H9 (cell line): Measurements from ENCODE around the gene ARHGEF1. TPM values are rescaled to one million over a fixed set of nuclear protein-coding genes. Genes with fewer than 3 reads are reported as not detected.

Source experiments
- DNase-seq: peaks from one replicate; pipeline ENCODE4 v3.0.0-alpha.2; 2017
- H2AFZ ChIP-seq: one replicate; pipeline ENCODE4 v1.6.1; 2013; ENCODE audit warnings: mild to moderate bottlenecking, low read length, control low read depth, moderate library complexity
- H2AK5ac ChIP-seq: 2 replicates; pipeline ENCODE4 v1.6.1; 2013; ENCODE audit warnings: low read length, control low read depth, mixed read lengths; ENCODE audit not compliant: insufficient read length
- H2BK120ac ChIP-seq: one replicate; pipeline ENCODE4 v1.6.1; 2013; ENCODE audit warnings: low read depth, mild to moderate bottlenecking, low read length, control low read depth, inconsistent platforms; ENCODE audit not compliant: poor library complexity, severe bottlenecking
- H2BK12ac ChIP-seq: 2 replicates; pipeline ENCODE4 v1.6.1; 2013; ENCODE audit warnings: low read length, control low read depth, mixed read lengths, low read depth; ENCODE audit not compliant: insufficient read length
- H2BK15ac ChIP-seq: 2 replicates; pipeline ENCODE4 v1.6.1; 2013; ENCODE audit warnings: low read depth, low read length, control low read depth
- H2BK20ac ChIP-seq: one replicate; pipeline ENCODE4 v1.6.1; 2013; ENCODE audit warnings: low read depth, mild to moderate bottlenecking, low read length, control low read depth, inconsistent platforms; ENCODE audit not compliant: poor library complexity, severe bottlenecking
- H2BK5ac ChIP-seq: 2 replicates; pipeline ENCODE4 v1.6.1; 2013; ENCODE audit warnings: low read length, control low read depth, mixed read lengths; ENCODE audit not compliant: insufficient read length
- H3K14ac ChIP-seq: 2 replicates; pipeline ENCODE4 v1.6.1; 2013; ENCODE audit warnings: low read length, control low read depth; ENCODE audit not compliant: insufficient read depth
- H3K18ac ChIP-seq: 2 replicates; pipeline ENCODE4 v1.6.1; 2013; ENCODE audit warnings: low read depth, mild to moderate bottlenecking, mixed read lengths, low read length, control low read depth; ENCODE audit not compliant: insufficient read length
- H3K23ac ChIP-seq: 2 replicates; pipeline ENCODE4 v1.6.1; 2013; ENCODE audit warnings: low read length, control low read depth, mixed read lengths, low read depth; ENCODE audit not compliant: insufficient read length
- H3K23me2 ChIP-seq: 2 replicates; pipeline ENCODE4 v1.6.1; 2013; ENCODE audit warnings: low read depth, mild to moderate bottlenecking, mixed read lengths, low read length, control low read depth; ENCODE audit not compliant: insufficient read length, poor library complexity, severe bottlenecking
- H3K27ac ChIP-seq: 2 replicates; pipeline ENCODE4 v1.5.1; 2013; ENCODE audit warnings: low read length, control low read depth, mixed read lengths, low read depth; ENCODE audit not compliant: insufficient read length
- H3K27me3 ChIP-seq: 2 replicates; pipeline ENCODE4 v1.6.1; 2013; ENCODE audit warnings: low read length, control low read depth, inconsistent platforms; ENCODE audit not compliant: insufficient read depth
- H3K4ac ChIP-seq: 2 replicates; pipeline ENCODE4 v1.6.1; 2013; ENCODE audit warnings: low read depth, mild to moderate bottlenecking, control low read depth, inconsistent platforms, low read length, moderate library complexity
- H3K4me1 ChIP-seq: 2 replicates; pipeline ENCODE4 v1.6.1; 2013; ENCODE audit warnings: low read length, control low read depth, inconsistent platforms; ENCODE audit not compliant: insufficient read depth
- H3K4me2 ChIP-seq: 2 replicates; pipeline ENCODE4 v1.6.1; 2013; ENCODE audit warnings: low read length, control low read depth, mixed read lengths; ENCODE audit not compliant: insufficient read length, insufficient read depth
- H3K56ac ChIP-seq: 2 replicates; pipeline ENCODE4 v1.6.1; 2013; ENCODE audit warnings: low read depth, mild to moderate bottlenecking, mixed read lengths, low read length, control low read depth; ENCODE audit not compliant: insufficient read length
- H3K79me1 ChIP-seq: 2 replicates; pipeline ENCODE4 v1.6.1; 2013; ENCODE audit warnings: low read depth, mild to moderate bottlenecking, moderate library complexity, low read length, control low read depth, inconsistent platforms; ENCODE audit not compliant: insufficient read depth, poor library complexity, severe bottlenecking
- H3K79me2 ChIP-seq: 2 replicates; pipeline ENCODE4 v1.6.1; 2013; ENCODE audit warnings: low read length, control low read depth, inconsistent platforms; ENCODE audit not compliant: insufficient read depth
- H3K9ac ChIP-seq: 2 replicates; pipeline ENCODE4 v1.6.1; 2013; ENCODE audit warnings: low read length, control low read depth, mixed read lengths; ENCODE audit not compliant: insufficient read length; ENCODE audit errors: extremely low read depth
- H3K9me3 ChIP-seq: one replicate; pipeline ENCODE4 v1.6.1; 2013; ENCODE audit warnings: low read depth, low read length, inconsistent platforms; ENCODE audit not compliant: control insufficient read depth
- H3T11ph ChIP-seq: one replicate; pipeline ENCODE4 v1.6.1; 2013; ENCODE audit warnings: mild to moderate bottlenecking, low read length, control low read depth, inconsistent platforms
- H4K20me1 ChIP-seq: one replicate; pipeline ENCODE4 v1.6.1; 2013; ENCODE audit not compliant: control insufficient read depth, insufficient read length, insufficient read depth
- H4K5ac ChIP-seq: 2 replicates; pipeline ENCODE4 v1.6.1; 2013; ENCODE audit warnings: low read depth, mild to moderate bottlenecking, mixed read lengths, low read length, control low read depth; ENCODE audit not compliant: insufficient read length
- H4K8ac ChIP-seq: replicated peaks from 2 replicates; pipeline ENCODE4 v1.6.1; 2013; ENCODE audit warnings: low read length, control low read depth, mixed read lengths, low read depth; ENCODE audit not compliant: insufficient read length
- H4K91ac ChIP-seq: 2 replicates; pipeline ENCODE4 v1.6.1; 2013; ENCODE audit warnings: low read depth, mild to moderate bottlenecking, moderate library complexity, mixed read lengths, low read length, control low read depth; ENCODE audit not compliant: insufficient read length
- H3K27ac Mint-ChIP-seq, 3 experiments: 2 replicates in 2 of 3; 3 replicates in 1 of 3; pipeline ENCODE4 v1.8.0; 2020 to 2021; ENCODE audit warnings: mixed read lengths in 3 of 3, mild to moderate bottlenecking in 1 of 3, moderate library complexity in 1 of 3
- H3K27me3 Mint-ChIP-seq: 2 replicates; pipeline ENCODE4 v1.8.0; 2021; ENCODE audit warnings: low read depth, mild to moderate bottlenecking, moderate library complexity, mixed read lengths
- H3K36me3 Mint-ChIP-seq, 3 experiments: 2 replicates in 2 of 3; 3 replicates in 1 of 3; pipeline ENCODE4 v1.8.0; 2020 to 2021; ENCODE audit warnings: low read depth in 3 of 3, mixed read lengths in 3 of 3; ENCODE audit not compliant: insufficient read depth in 1 of 3
- H3K4me1 Mint-ChIP-seq, 2 experiments: 2 replicates each; pipeline ENCODE4 v1.8.0; 2020; ENCODE audit warnings: mixed read lengths in 2 of 2
- H3K4me3 Mint-ChIP-seq, 2 experiments: 2 replicates in 1 of 2; 3 replicates in 1 of 2; pipeline ENCODE4 v1.8.0; 2020 to 2021; ENCODE audit warnings: mild to moderate bottlenecking in 2 of 2, mixed read lengths in 2 of 2, moderate library complexity in 1 of 2
- H3K9me3 Mint-ChIP-seq, 2 experiments: 2 replicates in 1 of 2; 3 replicates in 1 of 2; pipeline ENCODE4 v1.8.0; 2020; ENCODE audit warnings: mild to moderate bottlenecking in 2 of 2, mixed read lengths in 2 of 2, moderate library complexity in 1 of 2
- WGBS: extraction: QIAGEN DNeasy Blood & Tissue Kit; methylation state at CpG from one replicate; pipeline ENCODE4 v1.1.7; 2013; ENCODE audit warnings: missing lambda C conversion rate, low lambda C conversion rate, mixed read lengths; ENCODE audit not compliant: insufficient read length; ENCODE audit errors: extremely low coverage; 5-methylcytosine and 5-hydroxymethylcytosine counted together
- total RNA-seq: library from RNA; stranded (reverse); gene quantifications from 2 replicates; pipeline ENCODE4 v1.2.1, GENCODE V29; 2021
- TF ChIP-seq, protein P1 (sequence below): fragments of 200-600 bp; sonication (generic); conservative IDR thresholded peaks from 3 replicates; pipeline ENCODE4 v1.8.0; 2021; ENCODE audit warnings: antibody characterized with exemption, mild to moderate bottlenecking

ARHGEF1 gene
- total RNA-seq, 1 experiment from 2014 or later: 50.3 TPM

- Histone ChIP-seq H3K27ac (no peak overlapping the region), H3K9ac (no peak overlapping the region), H3K79me1 (no peaks in the 10 kb centered on the region), H3K14ac (no peak overlapping the region), H2BK5ac (no peak overlapping the region), H3T11ph (no peak overlapping the region), H3K27me3 (no peaks in the 10 kb centered on the region), H3K4me2 (no peak overlapping the region), H3K4me1 (no peaks in the 10 kb centered on the region; the same call in 1 of the 2 replicates), H4K5ac (no peak overlapping the region), H2BK20ac (no peak overlapping the region), H2BK12ac (no peak overlapping the region), H4K91ac (no peak overlapping the region), H2BK120ac (no peak overlapping the region), H4K20me1 (no peaks in the 10 kb centered on the region), H3K79me2 (no peaks in the 10 kb centered on the region), H2BK15ac (no peak overlapping the region), H3K56ac (no peak overlapping the region), H3K9me3 (no peaks in the 10 kb centered on the region), H2AK5ac (no peak overlapping the region), H4K8ac (no peak overlapping the region), H2AFZ (no peak overlapping the region), H3K23ac (no peak overlapping the region), H3K18ac (no peak overlapping the region), H3K23me2 (no peaks in the 10 kb centered on the region), H3K4ac (no peak overlapping the region)
- no peak overlapping the region; a peak in 1 of 5 replicates for H3K4me3 Mint-ChIP-seq
- peaks cover 44% of the 10 kb centered on the region for H3K27me3 Mint-ChIP-seq
- no peaks in the 10 kb centered on the region for H3K36me3 Mint-ChIP-seq
- WGBS: no CpG with 5 or more reads among the region's 4 CpGs
- H3K4me1 Mint-ChIP-seq: peaks cover 0 to 3% of the 10 kb centered on the region in 2 experiments; a peak in 2 of 4 replicates
- H3K27ac Mint-ChIP-seq: no peak overlapping the region
- TF ChIP-seq, protein P1, sequence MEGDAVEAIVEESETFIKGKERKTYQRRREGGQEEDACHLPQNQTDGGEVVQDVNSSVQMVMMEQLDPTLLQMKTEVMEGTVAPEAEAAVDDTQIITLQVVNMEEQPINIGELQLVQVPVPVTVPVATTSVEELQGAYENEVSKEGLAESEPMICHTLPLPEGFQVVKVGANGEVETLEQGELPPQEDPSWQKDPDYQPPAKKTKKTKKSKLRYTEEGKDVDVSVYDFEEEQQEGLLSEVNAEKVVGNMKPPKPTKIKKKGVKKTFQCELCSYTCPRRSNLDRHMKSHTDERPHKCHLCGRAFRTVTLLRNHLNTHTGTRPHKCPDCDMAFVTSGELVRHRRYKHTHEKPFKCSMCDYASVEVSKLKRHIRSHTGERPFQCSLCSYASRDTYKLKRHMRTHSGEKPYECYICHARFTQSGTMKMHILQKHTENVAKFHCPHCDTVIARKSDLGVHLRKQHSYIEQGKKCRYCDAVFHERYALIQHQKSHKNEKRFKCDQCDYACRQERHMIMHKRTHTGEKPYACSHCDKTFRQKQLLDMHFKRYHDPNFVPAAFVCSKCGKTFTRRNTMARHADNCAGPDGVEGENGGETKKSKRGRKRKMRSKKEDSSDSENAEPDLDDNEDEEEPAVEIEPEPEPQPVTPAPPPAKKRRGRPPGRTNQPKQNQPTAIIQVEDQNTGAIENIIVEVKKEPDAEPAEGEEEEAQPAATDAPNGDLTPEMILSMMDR: no peak
- no peak for DNase-seq
- H3K9me3 Mint-ChIP-seq: peaks cover 0 to 16% of the 10 kb centered on the region in 2 experiments; a peak in 2 of 5 replicates
These were observed 31.5 kb upstream of the ARHGEF1 start for GRCh38 chr19:41851456-41851855.
